GM04503 (cell line): ENCODE measurements around the gene DSC3.

Experiments used
- DNase-seq: peaks from one replicate; pipeline ENCODE4 v3.0.0-alpha.2; 2012; ENCODE audit warnings: low read depth

Gene DSC3

GRCh38 chr18:31042406-31043181, at the start of gene DSC3:
Gene DSC3 (minus strand): TSS chr18:31042742. CDS start chr18:31042660, 82 bp downstream.
- no peak for DNase-seq

DNA sequence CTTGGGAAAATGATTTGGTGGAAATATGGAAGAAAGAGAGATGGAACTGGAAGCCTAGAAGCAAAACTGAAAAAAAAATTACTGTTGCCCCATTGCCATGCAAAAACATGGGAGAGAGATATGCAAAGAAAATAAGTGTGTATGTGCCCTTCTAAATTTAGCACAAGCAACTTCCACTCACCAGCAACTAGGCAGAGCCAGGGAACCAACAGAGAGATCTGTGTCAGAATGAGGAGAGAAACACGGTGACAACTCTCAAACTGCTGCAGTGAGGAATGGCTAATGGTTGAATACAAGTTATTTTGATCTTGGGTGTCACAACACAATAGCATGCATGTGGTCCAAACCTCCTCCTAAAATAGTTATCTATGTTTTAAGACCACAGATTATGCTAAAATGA, 48.8 kb upstream of the DSC3 start:
- no peak for DNase-seq

DNA sequence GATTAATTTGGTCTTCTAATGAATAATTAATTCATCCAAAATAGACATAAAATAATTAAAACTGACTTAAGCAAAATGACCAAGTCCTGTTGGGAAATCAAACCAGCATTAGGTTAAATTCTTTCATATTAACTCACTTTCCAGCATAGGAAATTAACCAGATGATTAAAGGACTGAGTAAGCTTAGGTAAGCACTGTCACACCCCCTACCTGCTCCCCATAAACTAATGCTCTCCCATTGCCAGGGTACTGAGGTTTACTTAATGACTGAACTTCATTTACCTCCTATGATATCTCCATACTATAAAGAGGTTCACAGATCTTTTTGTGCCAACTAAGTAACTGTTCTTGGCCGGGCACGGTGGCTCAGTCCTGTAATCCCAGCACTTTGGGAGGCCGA, 46.0 kb upstream of the DSC3 start:
- no peak for DNase-seq

DNA sequence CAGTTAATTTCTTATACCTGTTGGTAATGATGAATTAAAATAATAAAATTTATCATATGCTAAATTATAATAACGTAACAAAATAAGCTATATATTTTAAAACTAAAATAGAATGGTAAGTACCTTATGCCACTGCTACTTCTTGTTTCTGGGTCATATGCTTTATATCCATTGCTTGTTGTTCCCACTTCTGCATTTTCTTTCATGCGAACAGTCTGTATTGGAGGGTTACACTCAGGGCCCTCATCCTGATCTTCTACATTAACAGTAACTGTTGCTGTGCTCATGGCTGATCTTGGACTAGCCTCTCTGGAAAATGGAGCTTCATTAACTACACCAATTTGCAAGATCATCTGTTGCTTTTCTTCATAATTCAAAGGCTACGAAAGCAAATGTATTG, 37.4 kb upstream of the DSC3 start:
- no peak for DNase-seq

GRCh38 chr18:31077878-31078277, 35.3 kb upstream of the DSC3 start:
- DNase-seq = no peak

DNA sequence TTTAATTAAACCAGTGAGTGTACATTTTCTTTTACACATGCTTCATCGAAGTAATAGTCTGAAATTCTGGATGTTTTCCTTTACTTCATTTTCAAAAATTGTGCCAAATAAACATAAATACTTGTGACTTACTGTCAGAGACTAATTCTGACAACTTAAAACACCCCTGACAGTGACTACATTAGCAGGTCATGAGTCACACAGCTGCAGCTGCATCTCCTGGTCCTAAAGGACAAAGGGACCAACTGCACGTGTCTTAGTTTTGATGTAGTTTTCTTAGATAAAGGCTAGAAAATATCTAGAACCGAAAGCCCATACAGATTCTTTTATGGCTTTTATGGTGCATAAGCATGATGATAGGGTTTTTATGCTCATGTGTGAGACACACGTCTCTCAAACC, 29.6 kb upstream of the DSC3 start:
- no peak for DNase-seq

GRCh38 chr18:31070206-31070605, 27.7 kb upstream of the DSC3 start:
- DNase-seq = no peak

DNA sequence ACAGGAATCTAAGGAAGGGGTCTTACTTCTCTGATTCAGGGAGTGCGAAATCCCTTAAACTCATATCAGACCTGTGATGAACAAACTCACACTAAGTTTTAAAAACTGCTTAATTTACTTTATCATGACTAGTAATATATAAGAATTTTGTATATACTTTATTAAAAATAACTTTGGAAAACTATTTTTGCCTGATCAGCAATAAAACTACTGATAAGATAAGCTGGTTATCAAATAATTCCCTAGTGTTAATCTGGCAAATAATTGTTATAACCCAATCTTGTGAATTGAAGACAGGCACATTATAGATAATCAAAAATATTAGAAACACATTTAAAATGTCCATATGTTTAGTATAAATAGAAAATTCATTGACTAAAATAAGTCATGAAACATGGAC, 23.7 kb upstream of the DSC3 start:
- no peak for DNase-seq

- no peak for DNase-seq
Measured at GRCh38 chr18:31065036-31065773, 22.7 kb upstream of the DSC3 start.

DNA sequence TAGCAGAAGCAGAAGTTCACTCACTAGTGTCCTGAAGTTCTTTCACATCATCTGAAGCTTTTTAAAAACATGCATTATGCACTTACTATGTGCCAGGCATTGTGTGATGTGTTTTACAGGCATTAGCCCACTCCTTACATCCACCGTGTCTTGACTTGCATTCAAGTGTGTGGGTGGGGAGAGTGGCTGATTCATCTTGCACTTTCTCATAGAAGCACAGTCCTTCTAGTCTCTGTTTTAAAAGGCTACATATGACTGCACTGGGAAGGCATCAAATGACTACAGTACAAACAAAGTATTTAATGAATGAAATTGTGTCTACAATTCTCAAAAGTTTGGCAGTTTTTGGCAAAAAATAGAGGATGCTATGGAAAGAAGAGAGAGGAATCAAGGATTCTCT, 21.6 kb upstream of the DSC3 start:
- no peak for DNase-seq

DNA sequence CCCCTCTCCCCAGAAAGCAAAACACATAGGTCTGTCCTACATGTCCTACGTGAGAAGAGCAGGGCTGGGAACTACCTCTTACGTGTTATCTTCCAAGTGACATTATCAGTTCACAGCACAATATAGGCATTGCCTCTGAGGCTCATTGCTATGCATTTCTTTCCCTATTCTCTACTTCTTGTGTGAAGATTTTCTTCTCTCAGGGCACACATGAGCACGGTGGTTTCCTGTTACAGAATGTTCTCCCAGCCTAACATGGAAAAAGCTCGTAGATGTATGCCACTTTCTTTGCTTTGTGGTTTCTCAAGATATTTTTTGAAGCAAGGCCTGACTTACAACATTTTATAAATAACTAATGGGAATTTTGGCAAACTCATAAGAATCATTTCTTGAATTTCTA, 19.4 kb upstream of the DSC3 start:
- no peak for DNase-seq

- no peak for DNase-seq
Measured at GRCh38 chr18:31058897-31059296, 16.4 kb upstream of the DSC3 start.

- DNase-seq = no peak
Measured at GRCh38 chr18:31057917-31058316, 15.4 kb upstream of the DSC3 start.

DNA sequence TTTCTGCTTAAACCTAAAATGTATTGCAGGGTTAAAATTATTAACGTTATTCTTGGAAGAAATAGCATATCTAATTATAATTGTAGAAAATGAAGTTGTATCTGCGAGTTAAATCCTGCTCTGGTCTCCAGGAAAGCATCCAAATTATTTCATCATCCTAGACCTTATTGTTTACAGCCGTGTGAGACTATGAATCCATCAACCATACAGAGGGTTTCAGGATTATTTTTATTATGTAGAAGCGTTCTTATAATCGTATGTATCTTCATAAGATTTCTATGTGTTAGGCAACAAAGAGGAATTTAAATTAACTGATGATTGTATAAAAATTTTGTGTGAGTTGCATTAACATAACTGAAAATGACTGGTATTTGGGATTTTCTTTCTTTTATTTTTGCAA, 14.5 kb upstream of the DSC3 start:
- DNase-seq = no peak

- DNase-seq = no peak
Measured at GRCh38 chr18:31056296-31056695, 13.8 kb upstream of the DSC3 start.

DNA sequence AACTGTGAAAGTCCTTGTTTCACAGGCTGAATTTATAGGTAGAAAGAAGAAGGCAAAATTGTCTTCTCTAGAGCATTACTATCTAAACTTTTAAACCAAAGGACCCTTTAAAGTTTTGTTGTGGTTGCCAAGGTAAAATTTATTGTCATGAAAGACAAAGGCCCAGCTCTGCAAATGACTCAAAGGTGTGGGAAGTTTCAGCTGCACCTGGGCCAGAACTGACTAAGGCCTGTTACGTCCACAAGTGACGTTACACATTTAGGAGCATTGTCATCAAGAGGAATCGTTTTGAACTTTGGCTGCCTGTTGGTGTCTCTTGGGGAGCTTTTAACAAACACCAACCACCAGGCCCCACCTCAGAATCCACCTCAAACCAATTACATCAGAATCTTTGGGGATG, 8.1 kb upstream of the DSC3 start:
- DNase-seq = no peak

- no peak for DNase-seq
Measured at GRCh38 chr18:31049189-31049588, 6.6 kb upstream of the DSC3 start.

GRCh38 chr18:31048216-31048615, 5.7 kb upstream of the DSC3 start:
- DNase-seq = no peak

DNA sequence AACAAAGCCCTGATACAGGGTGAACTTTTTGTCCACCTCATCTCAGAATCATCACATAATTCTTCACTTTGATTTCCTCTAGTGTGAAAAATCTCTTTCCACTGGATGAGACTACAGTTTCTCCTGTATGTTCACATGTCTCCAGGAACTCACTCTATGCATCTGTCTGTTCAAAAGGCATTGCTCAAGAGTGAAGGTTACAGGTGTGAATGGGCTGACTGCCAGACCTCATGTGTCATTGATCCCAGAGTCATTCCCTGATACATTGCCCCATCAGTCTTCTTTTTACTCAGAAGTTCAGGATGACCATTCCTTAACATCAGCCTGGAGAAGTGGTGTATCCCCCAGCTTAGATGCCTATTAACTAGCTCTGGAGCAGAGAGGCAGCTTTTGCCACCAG, 4.4 kb upstream of the DSC3 start:
- DNase-seq = no peak

DNA sequence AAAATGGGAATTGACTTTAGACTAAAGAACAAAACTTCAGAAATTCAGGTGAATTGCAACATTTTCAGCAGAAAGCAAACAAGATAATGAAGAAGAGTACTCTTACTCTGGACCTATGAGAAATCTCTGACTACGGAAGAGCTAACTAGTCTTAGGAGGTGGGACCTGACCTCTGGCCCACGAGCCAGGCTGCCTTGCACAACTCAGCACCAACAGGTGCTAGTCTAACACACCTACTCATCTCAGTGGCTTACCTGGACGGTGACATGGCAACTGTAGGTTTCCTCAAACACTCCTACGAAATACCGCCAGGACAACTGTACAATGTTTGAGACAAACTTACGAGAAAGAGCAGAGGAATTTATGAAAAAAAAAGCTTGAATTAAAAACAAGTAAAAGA, 3.1 kb upstream of the DSC3 start:
- DNase-seq = no peak

- no peak for DNase-seq
Measured at GRCh38 chr18:31044926-31045325, 2.4 kb upstream of the DSC3 start.

- no peak for DNase-seq
Measured at GRCh38 chr18:31043709-31044108, 1.2 kb upstream of the DSC3 start.

DNA sequence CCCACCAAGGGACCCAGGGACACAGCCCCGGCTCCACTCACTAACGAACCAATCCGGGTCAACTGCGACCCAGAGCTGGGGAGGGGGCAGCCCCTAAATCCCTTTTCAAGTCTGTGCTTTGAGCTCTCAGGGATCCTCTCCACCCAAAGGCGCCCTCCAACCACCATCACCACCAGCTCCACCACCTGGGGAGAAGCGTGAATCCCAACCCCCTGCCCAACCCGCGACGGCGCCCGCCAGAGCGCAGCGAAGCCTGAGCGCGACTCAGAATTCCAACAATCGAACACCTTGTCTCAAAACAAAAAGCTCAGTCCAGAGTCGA, 497 bp downstream of the DSC3 start:
- DNase-seq = no peak
